ENCODE data around the gene AOC3.

AOC3 gene, protein sequence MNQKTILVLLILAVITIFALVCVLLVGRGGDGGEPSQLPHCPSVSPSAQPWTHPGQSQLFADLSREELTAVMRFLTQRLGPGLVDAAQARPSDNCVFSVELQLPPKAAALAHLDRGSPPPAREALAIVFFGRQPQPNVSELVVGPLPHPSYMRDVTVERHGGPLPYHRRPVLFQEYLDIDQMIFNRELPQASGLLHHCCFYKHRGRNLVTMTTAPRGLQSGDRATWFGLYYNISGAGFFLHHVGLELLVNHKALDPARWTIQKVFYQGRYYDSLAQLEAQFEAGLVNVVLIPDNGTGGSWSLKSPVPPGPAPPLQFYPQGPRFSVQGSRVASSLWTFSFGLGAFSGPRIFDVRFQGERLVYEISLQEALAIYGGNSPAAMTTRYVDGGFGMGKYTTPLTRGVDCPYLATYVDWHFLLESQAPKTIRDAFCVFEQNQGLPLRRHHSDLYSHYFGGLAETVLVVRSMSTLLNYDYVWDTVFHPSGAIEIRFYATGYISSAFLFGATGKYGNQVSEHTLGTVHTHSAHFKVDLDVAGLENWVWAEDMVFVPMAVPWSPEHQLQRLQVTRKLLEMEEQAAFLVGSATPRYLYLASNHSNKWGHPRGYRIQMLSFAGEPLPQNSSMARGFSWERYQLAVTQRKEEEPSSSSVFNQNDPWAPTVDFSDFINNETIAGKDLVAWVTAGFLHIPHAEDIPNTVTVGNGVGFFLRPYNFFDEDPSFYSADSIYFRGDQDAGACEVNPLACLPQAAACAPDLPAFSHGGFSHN

DNA sequence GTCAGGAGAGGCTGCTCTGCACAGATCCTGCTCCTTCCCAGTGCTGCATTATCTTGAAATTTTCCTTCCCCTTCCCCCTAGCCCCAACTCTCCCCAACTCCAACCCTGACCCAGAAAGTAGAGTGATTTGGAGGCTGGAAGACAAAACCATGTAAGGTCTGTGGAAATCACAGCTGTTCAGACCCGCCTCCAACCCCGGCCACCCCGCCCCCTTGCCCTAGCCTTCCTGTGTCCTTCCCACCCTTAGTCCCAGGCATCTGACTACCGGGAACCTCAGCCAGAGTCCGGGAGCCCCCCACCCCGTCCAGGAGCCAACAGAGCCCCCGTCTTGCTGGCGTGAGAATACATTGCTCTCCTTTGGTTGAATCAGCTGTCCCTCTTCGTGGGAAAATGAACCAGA lies at the start of gene AOC3:
AOC3 (plus strand) TSS at position 246 of the 400 bp plus-strand sequence; CDS start at position 391, 145 bp downstream.
- no peak for DNase-seq

- DNase-seq = no peak
These were observed 47.7 kb upstream of the AOC3 start for GRCh38 chr17:42803074-42803883.

DNA sequence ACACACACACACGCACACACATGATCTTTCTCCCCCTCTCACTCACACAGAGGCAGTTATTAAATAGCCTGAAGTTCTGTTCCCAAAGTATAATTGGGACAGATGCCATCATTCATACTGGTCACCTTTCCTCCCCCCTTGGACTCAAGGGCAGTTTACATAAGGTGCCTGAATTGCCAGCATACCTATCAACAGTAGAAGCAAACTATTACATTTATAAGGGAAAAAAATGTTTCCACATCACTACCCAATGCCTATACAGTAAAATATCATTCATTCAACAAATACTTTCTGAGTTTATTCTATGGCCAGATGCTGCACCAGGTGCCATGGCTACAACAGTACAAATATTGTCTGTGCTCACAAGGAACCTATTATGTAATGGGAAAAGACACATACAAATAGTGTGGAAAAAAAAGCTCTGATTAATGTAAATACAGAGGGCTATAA lies 46.1 kb upstream of the AOC3 start:
- no peak for DNase-seq

GRCh38 chr17:42806249-42806648 lies 44.8 kb upstream of the AOC3 start:
- no peak for DNase-seq

DNA sequence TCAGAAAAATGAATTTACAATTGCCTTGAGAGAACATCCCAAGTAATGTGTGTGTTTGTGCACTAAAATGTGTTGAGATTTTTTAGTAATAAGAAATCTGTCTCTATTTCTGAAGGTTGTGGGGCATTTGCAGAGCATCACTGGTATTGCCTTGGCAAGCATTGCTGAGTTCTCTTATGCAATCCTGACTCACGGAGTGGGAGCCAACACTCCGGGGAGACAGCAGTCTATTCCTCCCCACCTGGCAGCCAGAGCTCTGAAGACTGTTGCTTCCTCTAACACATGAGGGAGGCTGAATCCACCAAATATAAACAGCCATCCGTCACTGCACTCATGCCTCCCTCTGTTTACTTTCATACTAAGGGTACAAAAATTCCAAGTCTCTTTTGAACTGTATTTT lies 41.7 kb upstream of the AOC3 start:
- DNase-seq = no peak

GRCh38 chr17:42814633-42815399 lies 36.2 kb upstream of the AOC3 start:
- no peak for DNase-seq

GRCh38 chr17:42817866-42818265 lies 33.1 kb upstream of the AOC3 start:
- no peak for DNase-seq

DNA sequence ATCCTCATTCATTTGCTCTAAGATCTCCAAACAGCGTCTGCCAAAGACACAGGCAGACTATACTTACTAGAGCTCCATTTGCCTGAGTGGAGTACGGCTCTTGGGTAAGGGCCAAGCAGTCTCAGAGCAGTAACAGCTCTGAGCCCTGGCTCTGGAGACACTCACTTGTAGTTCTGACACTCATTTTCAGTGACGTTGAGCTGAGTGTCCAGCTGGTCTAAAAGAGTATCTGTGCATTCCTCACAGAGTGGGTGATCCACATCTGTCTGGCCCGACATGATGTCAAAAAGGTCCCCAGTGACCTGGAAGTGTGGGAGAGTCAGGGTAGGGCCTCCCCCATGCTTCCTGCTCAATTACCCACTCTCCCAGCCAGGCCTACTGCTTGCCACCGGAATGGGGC lies 32.6 kb upstream of the AOC3 start:
- DNase-seq = no peak

DNA sequence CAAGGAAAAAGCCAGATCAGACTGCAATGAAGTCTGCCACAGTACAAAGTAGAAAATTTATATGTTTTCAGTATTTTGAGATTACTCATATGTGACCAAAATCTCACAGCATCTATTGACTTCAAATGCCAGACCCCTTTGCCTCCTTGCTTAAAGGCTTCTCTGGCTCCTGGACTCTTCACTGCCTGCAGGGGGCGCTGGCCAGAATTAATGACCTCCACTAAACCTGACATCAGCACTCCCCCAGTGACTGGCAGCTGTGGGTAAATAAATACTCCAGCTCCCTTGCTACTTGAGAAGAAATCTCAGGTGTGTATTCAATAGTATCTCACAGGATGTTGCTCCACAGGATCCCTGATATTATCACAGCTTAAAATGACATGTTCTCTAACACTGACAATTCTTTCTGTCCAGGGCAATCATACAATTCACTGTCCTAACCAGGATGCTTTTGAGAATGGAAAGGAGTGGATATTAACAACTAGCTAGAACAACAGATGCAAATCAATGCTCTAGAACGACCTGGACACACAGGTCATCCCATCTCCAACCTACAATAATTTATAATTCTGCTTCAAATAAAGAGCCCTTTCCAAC lies 31.0 kb upstream of the AOC3 start:
- DNase-seq = no peak

DNA sequence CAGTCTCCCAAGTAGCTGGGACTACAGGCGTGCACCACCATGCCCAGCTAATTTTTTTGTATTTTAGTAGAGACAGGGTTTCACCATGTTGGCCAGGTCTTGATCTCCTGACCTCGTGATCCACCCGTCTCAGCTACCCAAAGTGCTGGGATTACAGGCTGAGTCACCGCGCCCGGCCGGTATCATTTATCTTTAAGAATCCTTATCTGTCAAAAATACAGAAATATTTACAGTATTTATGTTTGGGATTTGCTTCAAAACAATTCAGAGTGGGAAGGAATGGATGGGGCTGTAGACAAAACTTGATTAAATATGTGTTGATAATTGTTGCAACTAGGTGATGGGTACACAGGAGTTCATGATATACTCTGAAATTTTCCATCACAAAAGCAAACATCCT lies 29.8 kb upstream of the AOC3 start:
- DNase-seq = no peak

- no peak for DNase-seq
These were observed 23.5 kb upstream of the AOC3 start for GRCh38 chr17:42827472-42827871.

DNA sequence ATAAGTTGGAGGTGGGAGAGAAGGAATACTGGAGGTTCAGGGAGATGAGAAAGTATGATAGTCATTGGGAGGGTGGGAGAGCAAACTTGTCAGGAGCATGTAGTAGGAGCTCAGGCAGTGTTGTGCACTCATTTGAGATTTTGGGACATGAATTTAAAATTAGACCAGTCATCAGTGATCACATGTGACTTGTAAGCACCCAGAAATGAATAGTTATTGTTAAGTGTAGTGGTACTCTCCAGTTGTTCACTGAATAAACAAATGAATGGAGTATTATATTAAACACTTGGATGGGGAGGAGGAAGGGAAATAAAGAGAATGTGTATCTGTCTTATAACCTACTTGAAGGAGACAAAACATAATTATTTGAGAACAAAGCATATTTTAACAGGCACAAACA lies 20.0 kb upstream of the AOC3 start:
- DNase-seq = no peak

GRCh38 chr17:42832213-42832933 lies 18.6 kb upstream of the AOC3 start:
- no peak for DNase-seq

DNA sequence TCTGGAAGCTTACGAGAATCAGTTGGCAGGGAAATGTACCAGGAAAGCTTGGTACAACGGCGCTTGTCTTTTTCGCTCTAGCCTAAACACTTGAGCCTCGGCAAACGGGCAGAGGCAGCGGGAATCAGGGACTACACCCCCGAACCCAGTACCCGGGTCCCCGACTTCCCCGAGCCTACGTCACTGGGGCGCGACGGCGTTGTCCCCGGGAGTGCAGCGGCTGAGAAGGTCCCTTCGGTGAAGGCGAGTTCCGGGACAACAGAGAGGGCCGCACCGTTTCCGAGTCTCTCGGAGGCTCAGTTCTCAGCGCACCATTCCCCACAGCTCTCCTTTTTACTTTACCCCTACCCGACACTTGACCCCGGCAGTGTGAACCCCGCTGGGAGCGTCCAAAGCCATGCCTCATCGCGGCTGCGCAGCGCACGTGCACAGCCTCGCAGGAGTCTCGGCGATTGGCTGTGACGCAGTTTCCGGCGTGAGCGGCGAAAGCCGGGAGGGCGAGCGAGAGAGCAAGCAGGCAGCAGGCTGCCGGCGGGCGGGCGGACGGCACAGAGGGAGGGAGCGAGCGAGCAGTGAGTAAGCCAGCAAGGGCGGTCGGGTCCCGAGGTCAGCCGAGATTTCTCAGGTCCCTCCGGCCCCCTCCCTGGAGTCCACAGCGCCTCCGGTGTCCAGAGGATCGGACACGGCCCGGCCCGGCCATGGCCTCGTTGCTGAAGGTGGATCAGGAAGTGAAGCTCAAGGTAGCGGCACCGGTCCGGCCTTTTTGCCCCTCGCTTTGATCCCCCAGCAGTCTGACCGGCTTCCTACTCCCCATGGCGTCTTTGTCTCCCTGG lies 17.8 kb upstream of the AOC3 start, which contains the start of gene PSME3:
PSME3 (plus strand) TSS at position 464 of the 833 bp plus-strand sequence; CDS start at position 699, 235 bp downstream.
- DNase-seq = peak; percentile 84

- DNase-seq = no peak
These were observed 17.1 kb upstream of the AOC3 start for GRCh38 chr17:42833767-42834422.

DNA sequence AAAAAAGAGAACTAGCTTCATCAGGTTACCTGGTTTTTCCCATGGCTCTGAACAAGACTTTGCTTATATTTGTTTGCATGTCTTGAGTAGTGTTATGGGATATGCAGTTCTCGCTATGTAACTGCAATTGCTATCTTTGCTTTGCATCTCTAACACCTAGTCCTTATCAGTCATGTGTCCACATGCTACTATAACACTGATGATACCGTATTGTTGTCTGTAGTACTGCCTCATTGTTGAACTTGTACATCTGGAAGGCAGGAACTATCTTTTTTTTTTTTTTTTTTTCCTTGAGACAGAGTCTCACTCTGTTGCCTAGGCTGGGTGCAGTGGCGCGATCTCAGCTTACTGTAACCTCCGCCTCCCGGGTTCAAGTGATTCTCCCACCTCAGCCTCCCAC lies 15.3 kb upstream of the AOC3 start:
- DNase-seq = no peak

DNA sequence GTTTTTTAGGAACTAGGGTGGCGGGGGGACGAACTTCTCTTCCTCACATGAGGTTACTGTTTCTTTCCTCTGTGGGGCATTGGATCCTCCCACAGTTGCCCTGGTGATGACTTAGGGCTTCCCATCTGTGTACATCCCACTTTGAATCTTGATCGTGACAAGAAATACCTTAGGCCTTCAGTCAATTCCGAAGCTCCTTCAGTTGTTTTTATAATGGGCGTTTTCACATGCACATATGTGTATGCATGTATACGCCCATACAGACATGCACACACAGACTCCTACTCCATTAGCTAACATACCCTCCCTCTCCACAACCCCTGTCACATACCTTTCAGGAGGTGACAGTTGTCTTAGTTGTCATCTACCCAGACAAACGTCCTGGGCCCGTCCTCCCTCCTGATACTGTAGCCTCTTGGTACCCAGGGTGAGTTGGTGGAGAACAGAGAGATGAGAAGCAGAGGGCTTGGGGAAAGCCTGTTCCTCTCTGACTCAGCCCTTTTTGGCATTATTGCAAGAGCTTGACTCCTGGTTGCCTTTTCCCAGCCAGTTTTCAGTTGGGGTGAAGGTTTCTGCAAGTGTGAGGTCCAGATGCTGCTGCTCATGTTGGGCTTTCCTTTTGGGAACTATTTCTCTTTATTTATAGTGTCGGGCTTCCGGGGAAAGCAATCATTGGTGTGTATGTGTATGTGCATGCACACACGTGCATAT lies 8.9 kb upstream of the AOC3 start:
- no peak for DNase-seq

DNA sequence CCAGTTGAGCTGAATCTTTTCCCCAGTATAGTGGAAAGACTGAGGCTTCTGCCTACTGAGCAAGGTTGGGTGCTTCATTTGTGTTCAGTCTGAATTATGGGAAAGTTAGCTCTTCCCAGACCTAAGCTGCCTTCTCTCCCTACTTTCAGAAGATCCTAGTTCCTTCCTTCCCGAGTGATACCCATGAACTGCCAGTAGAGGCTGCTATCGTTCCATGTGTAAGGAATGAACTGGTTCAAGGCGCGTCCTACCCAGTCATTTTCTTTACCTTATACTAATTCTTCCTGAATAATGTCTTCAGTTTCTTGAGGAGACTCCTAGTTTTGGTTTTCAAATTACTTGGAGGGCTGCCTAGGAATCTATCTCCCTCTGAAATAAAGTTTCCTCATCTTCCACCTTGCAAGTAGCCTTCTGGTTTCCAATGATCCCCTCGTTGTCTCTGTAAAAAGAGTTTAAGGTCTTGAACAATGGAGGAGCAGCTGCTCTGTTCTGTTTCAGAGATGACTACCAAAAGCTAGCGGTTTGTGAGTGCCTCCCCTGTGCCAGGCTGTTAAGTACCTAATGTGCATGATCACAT lies 7.6 kb upstream of the AOC3 start:
- peak; percentile 41 for DNase-seq

GRCh38 chr17:42844271-42844670 lies 6.7 kb upstream of the AOC3 start, which contains the start of gene AOC2:
AOC2 (plus strand) TSS chr17:42844580; CDS start chr17:42844627, 47 bp downstream.
- DNase-seq = no peak
